ENCODE data around the gene ATP8A1. TPM values are rescaled to one million over a fixed set of nuclear protein-coding genes. Genes with fewer than 3 reads are reported as not detected.

Gene ATP8A1
- total RNA-seq, 2 donors from 2014 or later, result 12.5 to 25.8 TPM

GRCh38 chr4:42436928-42437565 lies 219.9 kb downstream of the ATP8A1 start:
- Histone ChIP-seq H3K27ac (no peak overlapping the region), H3K36me3 (peaks cover 19% of the 10 kb centered on the region), H3K27me3 (no peaks in the 10 kb centered on the region), H3K9me3 (no peaks in the 10 kb centered on the region), H3K4me3 (no peak overlapping the region), H3K4me1 (no peaks in the 10 kb centered on the region)
- no peak for DNase-seq (ENCODE audit: low spot score)
- TF ChIP-seq CTCF (IDR thresholded peaks at IDR 0.05), result no peak

GRCh38 chr4:42428036-42428435 lies 228.9 kb downstream of the ATP8A1 start:
- Histone ChIP-seq H3K4me3 (no peak overlapping the region), H3K27me3 (no peaks in the 10 kb centered on the region), H3K27ac (no peak overlapping the region), H3K36me3 (peaks cover 6% of the 10 kb centered on the region), H3K9me3 (no peaks in the 10 kb centered on the region), H3K4me1 (no peaks in the 10 kb centered on the region)
- DNase-seq (ENCODE audit: low spot score), result no peak
- no peak for TF ChIP-seq CTCF (IDR thresholded peaks at IDR 0.05)

GRCh38 chr4:42425146-42426065 lies 231.5 kb downstream of the ATP8A1 start:
- Histone ChIP-seq H3K36me3 (peaks cover 17% of the 10 kb centered on the region), H3K9me3 (no peaks in the 10 kb centered on the region), H3K4me3 (no peak overlapping the region), H3K27ac (no peak overlapping the region), H3K27me3 (no peaks in the 10 kb centered on the region), H3K4me1 (no peaks in the 10 kb centered on the region)
- TF ChIP-seq CTCF (IDR thresholded peaks at IDR 0.05), result no peak
- no peak for DNase-seq (ENCODE audit: low spot score)

GRCh38 chr4:42420140-42420539 lies 236.8 kb downstream of the ATP8A1 start:
- H3K36me3 ChIP-seq, result peaks cover 17% of the 10 kb centered on the region
- H3K9me3 ChIP-seq, result no peaks in the 10 kb centered on the region
- H3K4me1 ChIP-seq, result no peaks in the 10 kb centered on the region
- no peak for TF ChIP-seq CTCF (IDR thresholded peaks at IDR 0.05)
- H3K27me3 ChIP-seq, result no peaks in the 10 kb centered on the region
- no peak for DNase-seq (ENCODE audit: low spot score)
- no peak overlapping the region for H3K27ac ChIP-seq
- no peak overlapping the region for H3K4me3 ChIP-seq

GRCh38 chr4:42417550-42417949 lies 239.4 kb downstream of the ATP8A1 start:
- Histone ChIP-seq H3K36me3 (peaks cover 11% of the 10 kb centered on the region), H3K4me3 (no peak overlapping the region), H3K27me3 (no peaks in the 10 kb centered on the region), H3K9me3 (no peaks in the 10 kb centered on the region), H3K4me1 (peaks cover 0 to 5% of the 10 kb centered on the region in 2 donors), H3K27ac (no peak overlapping the region)
- TF ChIP-seq CTCF (IDR thresholded peaks at IDR 0.05), result no peak
- no peak for DNase-seq (ENCODE audit: low spot score)

Measured in right atrium auricular region (tissue), 2 donors.